GM23248 (cell line): Measurements from ENCODE around the gene OSBP2. TPM values are rescaled to one million over a fixed set of nuclear protein-coding genes. Genes with fewer than 3 reads are reported as not detected.

ENCODE experiments used
- DNase-seq: peaks from one replicate; pipeline ENCODE4 v3.0.0-alpha.2; 2015
- H2AFZ ChIP-seq: fragments of 200-600 bp; sonication (generic); 2 replicates; pipeline ENCODE4 v1.6.1; 2016; ENCODE audit warnings: antibody characterized with exemption
- H3F3A ChIP-seq: fragments of 200-600 bp; sonication (generic); 2 replicates; pipeline ENCODE4 v1.6.1; 2016; ENCODE audit warnings: mild to moderate bottlenecking, antibody characterized with exemption, mixed run types; ENCODE audit not compliant: insufficient read depth
- H3K27ac ChIP-seq: fragments of 200-600 bp; sonication (generic); 2 replicates; pipeline ENCODE4 v1.5.1; 2016; ENCODE audit warnings: mild to moderate bottlenecking
- H3K27me3 ChIP-seq: fragments of 200-600 bp; sonication (generic); replicated peaks from 2 replicates; pipeline ENCODE4 v1.6.1; 2016; ENCODE audit warnings: mild to moderate bottlenecking; ENCODE audit not compliant: insufficient read depth
- H3K36me3 ChIP-seq: fragments of 200-600 bp; sonication (generic); 2 replicates; pipeline ENCODE4 v1.6.1; 2016; ENCODE audit warnings: low read depth, mild to moderate bottlenecking
- H3K4me1 ChIP-seq: fragments of 200-600 bp; sonication (generic); 2 replicates; pipeline ENCODE4 v1.6.1; 2016; ENCODE audit warnings: mild to moderate bottlenecking; ENCODE audit not compliant: insufficient read depth
- H3K4me2 ChIP-seq: fragments of 200-600 bp; sonication (generic); one replicate; pipeline ENCODE4 v1.6.1; 2016; ENCODE audit warnings: mild to moderate bottlenecking; ENCODE audit not compliant: unreplicated experiment
- H3K4me3 ChIP-seq: fragments of 200-600 bp; sonication (generic); 2 replicates; pipeline ENCODE4 v1.5.1; 2016; ENCODE audit warnings: mild to moderate bottlenecking
- H3K79me2 ChIP-seq: fragments of 200-600 bp; sonication (generic); 2 replicates; pipeline ENCODE4 v1.6.1; 2016; ENCODE audit warnings: mild to moderate bottlenecking; ENCODE audit not compliant: insufficient read depth
- H3K9ac ChIP-seq: fragments of 200-600 bp; sonication (generic); 2 replicates; pipeline ENCODE4 v1.6.1; 2016; ENCODE audit warnings: mild to moderate bottlenecking
- H3K9me2 ChIP-seq: fragments of 200-600 bp; sonication (generic); 2 replicates; pipeline ENCODE4 v1.6.1; 2016; ENCODE audit warnings: mixed run types, mild to moderate bottlenecking, moderate library complexity; ENCODE audit not compliant: insufficient read depth
- H3K9me3 ChIP-seq: fragments of 200-600 bp; sonication (generic); one replicate; pipeline ENCODE4 v1.6.1; 2017; ENCODE audit warnings: low read depth
- H4K20me1 ChIP-seq: fragments of 200-600 bp; sonication (generic); 2 replicates; pipeline ENCODE4 v1.6.0; 2016; ENCODE audit not compliant: insufficient read depth
- EZH2 ChIP-seq: fragments of 200-600 bp; sonication (generic); IDR thresholded peaks from 2 replicates; pipeline ENCODE4 v1.6.1; 2018; ENCODE audit warnings: antibody characterized with exemption, mild to moderate bottlenecking; ENCODE audit not compliant: insufficient read depth, poor library complexity, severe bottlenecking
- EZH2phosphoT487 ChIP-seq: fragments of 200-600 bp; sonication (generic); IDR thresholded peaks from 2 replicates; pipeline ENCODE4 v1.6.1; 2018; ENCODE audit warnings: antibody characterized with exemption, moderate library complexity, mild to moderate bottlenecking, low read depth; ENCODE audit not compliant: insufficient read depth
- WGBS, 2 experiments: methylation state at CpG; one replicate each; pipeline ENCODE4 v1.1.6; 2015 to 2017; ENCODE audit warnings: low lambda C conversion rate in 2 of 2, low coverage in 1 of 2; ENCODE audit errors: missing lambda C conversion rate in 2 of 2; 5-methylcytosine and 5-hydroxymethylcytosine counted together
- in situ Hi-C: fragments of 300-500 bp; cut with MboI; formaldehyde crosslinking; loops from 2 replicates; pipeline ENCODE4 v1.15.0; 2020
- polyA plus RNA-seq: library from polyadenylated mRNA; unstranded; fragments of >200 nt; fragmentation: Nextera tagmentation; extraction: Ambion mirVana; gene quantifications from 2 replicates; pipeline ENCODE4 v1.2.1, GENCODE V29; 2016
- total RNA-seq: library from RNA; depleted of rRNA; stranded (reverse); fragments of >200 nt; shearing (Covaris generic); gene quantifications from 2 replicates; pipeline ENCODE4 v1.2.3, GENCODE V29; 2014

OSBP2 gene
- total and polyA plus RNA-seq, 2 experiments from 2014 or later, result 1.1 to 1.3 TPM

GRCh38 chr22:30680991-30681770 lies 13.5 kb upstream of the OSBP2 start:
- Histone ChIP-seq H3K9me2 (no peaks in the 10 kb centered on the region), H3K4me3 (no peak overlapping the region), H3K9me3 (no peaks in the 10 kb centered on the region), H3K27me3 (no peaks in the 10 kb centered on the region), H4K20me1 (no peaks in the 10 kb centered on the region), H3K27ac (no peak overlapping the region), H3K79me2 (no peaks in the 10 kb centered on the region), H3F3A (no peaks in the 10 kb centered on the region), H2AFZ (no peak overlapping the region), H3K36me3 (no peaks in the 10 kb centered on the region), H3K4me2 (no peak overlapping the region), H3K9ac (no peak overlapping the region), H3K4me1 (no peaks in the 10 kb centered on the region)
- TF ChIP-seq EZH2phosphoT487, result no peak
- TF ChIP-seq EZH2, result no peak
- 94 to 95% methylated on average over 1 of the region's 1 CpG for WGBS, 2 experiments
- in situ Hi-C loops, result no loop called here
- no peak for DNase-seq

- H3K79me2 ChIP-seq, result no peaks in the 10 kb centered on the region
- no peaks in the 10 kb centered on the region for H3K4me1 ChIP-seq
- H3F3A ChIP-seq, result no peaks in the 10 kb centered on the region
- H3K4me2 ChIP-seq, result no peak overlapping the region
- no peak for DNase-seq
- H3K27ac ChIP-seq, result no peak overlapping the region
- in situ Hi-C loops, result no loop called here
- no peak overlapping the region for H2AFZ ChIP-seq
- TF ChIP-seq EZH2 (no peak), EZH2phosphoT487 (no peak)
- H3K4me3 ChIP-seq, result no peak overlapping the region
- no peak overlapping the region for H3K9ac ChIP-seq
- H3K9me3 ChIP-seq, result no peaks in the 10 kb centered on the region
- H3K9me2 ChIP-seq, result no peaks in the 10 kb centered on the region
- no peaks in the 10 kb centered on the region for H3K36me3 ChIP-seq
- no peaks in the 10 kb centered on the region for H4K20me1 ChIP-seq
- WGBS, 2 experiments, result 90 to 95% methylated on average over 2 of the region's 2 CpGs
- H3K27me3 ChIP-seq, result no peaks in the 10 kb centered on the region
Measured at GRCh38 chr22:30681831-30682230, 12.8 kb upstream of the OSBP2 start.

GRCh38 chr22:30685178-30685577 lies 9.5 kb upstream of the OSBP2 start:
- in situ Hi-C loops, result no loop called here
- Histone ChIP-seq H3K79me2 (no peaks in the 10 kb centered on the region), H3K36me3 (no peaks in the 10 kb centered on the region), H3K9me3 (no peaks in the 10 kb centered on the region), H3K27me3 (no peaks in the 10 kb centered on the region), H3K4me1 (no peaks in the 10 kb centered on the region), H4K20me1 (no peaks in the 10 kb centered on the region), H3K27ac (no peak overlapping the region), H3K4me2 (no peak overlapping the region), H2AFZ (no peak overlapping the region), H3K4me3 (no peak overlapping the region), H3F3A (no peaks in the 10 kb centered on the region), H3K9me2 (no peaks in the 10 kb centered on the region), H3K9ac (no peak overlapping the region)
- TF ChIP-seq EZH2phosphoT487 (no peak), EZH2 (no peak)
- WGBS, 2 experiments, result 92 to 97% methylated on average over 7 of the region's 7 CpGs
- DNase-seq, result no peak

- Histone ChIP-seq H3K27me3 (no peaks in the 10 kb centered on the region), H3K36me3 (no peaks in the 10 kb centered on the region), H3K27ac (no peak overlapping the region), H3F3A (no peaks in the 10 kb centered on the region), H3K79me2 (no peaks in the 10 kb centered on the region), H3K9ac (no peak overlapping the region), H3K9me3 (no peaks in the 10 kb centered on the region), H2AFZ (no peak overlapping the region), H3K9me2 (no peaks in the 10 kb centered on the region), H3K4me1 (no peaks in the 10 kb centered on the region), H3K4me3 (no peak overlapping the region), H3K4me2 (no peak overlapping the region), H4K20me1 (no peaks in the 10 kb centered on the region)
- in situ Hi-C loops, result no loop called here
- no peak for DNase-seq
- TF ChIP-seq EZH2phosphoT487 (no peak), EZH2 (no peak)
- 98% methylated on average over 4 of the region's 4 CpGs for WGBS, 2 experiments
Measured at GRCh38 chr22:30687358-30687757, 7.3 kb upstream of the OSBP2 start.
